Peyer's patch (tissue), 4 donors: ENCODE measurements around the gene KMT2B.

ENCODE experiments used
- CTCF ChIP-seq, 6 experiments: fragments of 450-650 bp in 4 of 6; fragments of 200-600 bp in 2 of 6; sonication (generic) in 1 of 6; IDR thresholded peaks; one replicate each; pipeline ENCODE4 v1.5.1; 2017 to 2019; ENCODE audit warnings: antibody characterized with exemption in 6 of 6, mild to moderate bottlenecking in 3 of 6, moderate library complexity in 1 of 6
- POLR2A ChIP-seq, 2 donors: fragments of 450-650 bp; IDR thresholded peaks; one replicate each; pipeline ENCODE4 v1.5.1; 2017; ENCODE audit warnings: antibody characterized with exemption in 2 of 2, mild to moderate bottlenecking in 2 of 2, moderate library complexity in 2 of 2

GRCh38 chr19:35715981-35716800 is 1.6 kb upstream of the KMT2B start:
- no peak for TF ChIP-seq CTCF (IDR thresholded peaks at IDR 0.05)
- TF ChIP-seq POLR2A (IDR thresholded peaks at IDR 0.05) = no peak
